H1 (cell line): ENCODE data around the gene SPC24. TPM values are rescaled to one million over a fixed set of nuclear protein-coding genes. Genes with fewer than 3 reads are reported as not detected.

Experiments used
- CTCF ChIA-PET: fragments of 300-600 bp; sonication (Branson Sonifier 250); formaldehyde crosslinking; loops from one replicate; lab custom pipeline; 2021; ENCODE audit not compliant: partially characterized antibody; lab: Charles Lee
- POLR2A ChIA-PET: fragments of 300-600 bp; sonication (Branson Sonifier 250); formaldehyde crosslinking; loops from one replicate; lab custom pipeline; 2021; ENCODE audit warnings: inconsistent platforms; ENCODE audit not compliant: partially characterized antibody; lab: Charles Lee
- DNase-seq, 2 experiments: peaks; one replicate each; pipeline versions ENCODE4 v3.0.0 to v3.0.0-alpha.2; 2010 to 2022; ENCODE audit warnings: low spot score in 2 of 2, low read depth in 1 of 2, mixed read lengths in 1 of 2
- FAIRE-seq: peaks from 2 replicates; lab custom pipeline; 2011; peaks lifted over from hg19 to GRCh38; lab: Jason Lieb, UNC
- H2AFZ ChIP-seq: 2 replicates; pipeline ENCODE4 v1.8.1; 2012; ENCODE audit warnings: low read length, inconsistent platforms
- H2AK5ac ChIP-seq: 2 replicates; pipeline ENCODE4 v1.6.1; 2013; ENCODE audit warnings: low read depth, low read length
- H2BK120ac ChIP-seq: replicated peaks from 2 replicates; pipeline ENCODE3; 2013; ENCODE audit warnings: low read depth, low read length, inconsistent platforms
- H2BK12ac ChIP-seq: 2 replicates; pipeline ENCODE4 v1.6.1; 2013; ENCODE audit warnings: low read depth, low read length
- H2BK15ac ChIP-seq: 2 replicates; pipeline ENCODE4 v1.6.1; 2013; ENCODE audit warnings: low read length
- H2BK20ac ChIP-seq: 2 replicates; pipeline ENCODE4 v1.6.1; 2013; ENCODE audit warnings: low read length
- H2BK5ac ChIP-seq: 2 replicates; pipeline ENCODE4 v1.6.1; 2013; ENCODE audit warnings: low read depth, low read length
- H3K14ac ChIP-seq: 2 replicates; pipeline ENCODE4 v1.6.1; 2013; ENCODE audit warnings: inconsistent platforms; ENCODE audit not compliant: insufficient read length
- H3K18ac ChIP-seq: 2 replicates; pipeline ENCODE4 v1.6.1; 2013; ENCODE audit warnings: low read length; ENCODE audit errors: extremely low read depth
- H3K23ac ChIP-seq: 2 replicates; pipeline ENCODE4 v1.6.1; 2013; ENCODE audit warnings: inconsistent platforms; ENCODE audit not compliant: insufficient read length
- H3K23me2 ChIP-seq: 2 replicates; pipeline ENCODE4 v1.6.1; 2013; ENCODE audit warnings: low read depth, low read length
- H3K27ac ChIP-seq: 2 replicates; pipeline ENCODE4 v1.6.1; 2011; ENCODE audit warnings: low read depth, low read length, inconsistent platforms
- H3K27me3 ChIP-seq, 4 experiments: replicated peaks in 1 of 4; 1 replicate in 1 of 4; 2 replicates in 3 of 4; pipeline versions ENCODE4 v1.6.1 to v1.8.1; 2011 to 2013; ENCODE audit warnings: low read length in 3 of 4, mild to moderate bottlenecking in 3 of 4, inconsistent platforms in 2 of 4, mixed read lengths in 2 of 4, moderate library complexity in 1 of 4; ENCODE audit not compliant: control insufficient read depth in 3 of 4, insufficient read depth in 3 of 4; ENCODE audit errors: extremely low read depth in 1 of 4
- H3K36me3 ChIP-seq, 4 experiments: 2 replicates each; pipeline versions ENCODE4 v1.6.1 to v1.8.1; 2011 to 2013; ENCODE audit warnings: mild to moderate bottlenecking in 4 of 4, low read length in 3 of 4, moderate library complexity in 2 of 4, control low read depth in 1 of 4, inconsistent platforms in 1 of 4; ENCODE audit not compliant: insufficient read depth in 4 of 4, control insufficient read depth in 2 of 4
- H3K4ac ChIP-seq: replicated peaks from 2 replicates; pipeline ENCODE3; 2013; ENCODE audit warnings: low read length, low read depth, mixed read lengths, inconsistent platforms; ENCODE audit not compliant: insufficient read length
- H3K4me1 ChIP-seq, 4 experiments: replicated peaks in 1 of 4; 1 replicate in 1 of 4; 2 replicates in 3 of 4; pipeline versions ENCODE4 v1.6.1 to v1.8.1; 2011 to 2013; ENCODE audit warnings: low read length in 3 of 4, inconsistent platforms in 2 of 4, mixed read lengths in 1 of 4; ENCODE audit not compliant: insufficient read depth in 4 of 4, control insufficient read depth in 3 of 4
- H3K4me2 ChIP-seq, 2 experiments: 2 replicates each; pipeline versions ENCODE4 v1.6.1 to v1.8.1; 2011 to 2013; ENCODE audit warnings: low read depth in 2 of 2, low read length in 2 of 2, control low read depth in 1 of 2, inconsistent platforms in 1 of 2, mild to moderate bottlenecking in 1 of 2; ENCODE audit not compliant: insufficient read depth in 1 of 2
- H3K4me3 ChIP-seq, 4 experiments: fragments of 200-600, 300-600 bp in 1 of 4; sonication (generic), shearing (Covaris generic), sonication (Bioruptor Twin) in 1 of 4; 2 replicates each; pipeline versions ENCODE4 v1.5.1 to v1.8.1; 2011 to 2016; ENCODE audit warnings: low read length in 4 of 4, low read depth in 3 of 4, control low read depth in 2 of 4, inconsistent platforms in 2 of 4, mild to moderate bottlenecking in 2 of 4, mixed read lengths in 1 of 4, moderate library complexity in 1 of 4; ENCODE audit not compliant: insufficient read depth in 2 of 4; ENCODE audit errors: extremely low read depth in 1 of 4
- H3K56ac ChIP-seq: replicated peaks from 2 replicates; pipeline ENCODE3; 2013; ENCODE audit warnings: low read depth, mild to moderate bottlenecking, mixed read lengths, low read length, inconsistent platforms; ENCODE audit not compliant: insufficient read length
- H3K79me1 ChIP-seq: 2 replicates; pipeline ENCODE4 v1.6.1; 2013; ENCODE audit warnings: low read depth, low read length, control low read depth
- H3K79me2 ChIP-seq, 2 experiments: 2 replicates each; pipeline versions ENCODE4 v1.6.1 to v1.8.1; 2012 to 2013; ENCODE audit warnings: low read length in 2 of 2, mild to moderate bottlenecking in 2 of 2, inconsistent platforms in 1 of 2; ENCODE audit not compliant: insufficient read depth in 2 of 2, control insufficient read depth in 1 of 2
- H3K9ac ChIP-seq, 4 experiments: replicated peaks in 1 of 4; 1 replicate in 1 of 4; 2 replicates in 3 of 4; pipeline versions ENCODE4 v1.6.1 to v1.8.1; 2011 to 2013; ENCODE audit warnings: low read depth in 3 of 4, low read length in 3 of 4, control low read depth in 2 of 4, mild to moderate bottlenecking in 2 of 4, moderate library complexity in 2 of 4, inconsistent platforms in 1 of 4; ENCODE audit errors: extremely low read depth in 1 of 4
- H3K9me3 ChIP-seq, 2 experiments: 2 replicates each; pipeline versions ENCODE4 v1.6.1 to v1.8.1; 2012 to 2013; ENCODE audit warnings: mild to moderate bottlenecking in 2 of 2, moderate library complexity in 2 of 2, control low read depth in 1 of 2, inconsistent platforms in 1 of 2, low read depth in 1 of 2, low read length in 1 of 2, mixed read lengths in 1 of 2; ENCODE audit not compliant: insufficient read depth in 2 of 2
- H4K20me1 ChIP-seq, 2 experiments: replicated peaks in 1 of 2; 2 replicates each; pipeline versions ENCODE3 to v1.8.1; 2011 to 2013; ENCODE audit warnings: inconsistent platforms in 2 of 2, low read length in 2 of 2, mild to moderate bottlenecking in 1 of 2; ENCODE audit not compliant: insufficient read depth in 2 of 2, control insufficient read depth in 1 of 2
- H4K5ac ChIP-seq: 2 replicates; pipeline ENCODE4 v1.6.1; 2013; ENCODE audit warnings: low read length, low read depth, mixed read lengths, inconsistent platforms; ENCODE audit not compliant: insufficient read length
- H4K8ac ChIP-seq: 2 replicates; pipeline ENCODE4 v1.8.0; 2013; ENCODE audit warnings: mild to moderate bottlenecking, moderate library complexity, low read length, inconsistent platforms; ENCODE audit not compliant: insufficient read depth; ENCODE audit errors: extremely low read depth
- H4K91ac ChIP-seq: replicated peaks from 2 replicates; pipeline ENCODE3; 2013; ENCODE audit warnings: low read length, mixed read lengths, inconsistent platforms; ENCODE audit not compliant: insufficient read length
- EP300 ChIP-seq, 2 experiments: IDR thresholded peaks; 1 replicate in 1 of 2; 2 replicates in 1 of 2; pipeline ENCODE4 v1.6.1; 2011 to 2012; ENCODE audit warnings: low read depth in 2 of 2, low read length in 2 of 2, mild to moderate bottlenecking in 2 of 2, borderline replicate concordance in 1 of 2, inconsistent platforms in 1 of 2, moderate library complexity in 1 of 2
- KDM1A ChIP-seq: fragments of 200-600, 300-600 bp; sonication (generic); IDR thresholded peaks from 2 replicates; pipeline ENCODE4 v1.7.1; 2016; ENCODE audit warnings: mild to moderate bottlenecking, low read length, borderline replicate concordance
- TBP ChIP-seq: IDR thresholded peaks from 2 replicates; pipeline ENCODE4 v1.6.1; 2011; ENCODE audit warnings: low read depth, low read length, improper control_type of control experiment
- WGBS, 2 experiments: shearing (Covaris generic) in 1 of 2; methylation state at CpG; one replicate each; pipeline versions ENCODE4 v1.1.6 to v1.1.7; 2013 to 2015; ENCODE audit warnings: low lambda C conversion rate in 2 of 2, mixed read lengths in 2 of 2, inconsistent platforms in 1 of 2, low coverage in 1 of 2, missing lambda C conversion rate in 1 of 2; ENCODE audit not compliant: insufficient replicate concordance in 2 of 2, insufficient coverage in 1 of 2, insufficient read length in 1 of 2; ENCODE audit errors: extremely low coverage in 1 of 2, missing lambda C conversion rate in 1 of 2; 5-methylcytosine and 5-hydroxymethylcytosine counted together
- polyA plus RNA-seq, 7 experiments: library from polyadenylated mRNA; depleted of rRNA in 3 of 7; stranded (reverse) in 5 of 7; unstranded in 2 of 7; fragments of >200 nt in 5 of 7; fragments of 200-250 nt in 2 of 7; gene quantifications; 1 replicate in 5 of 7; 2 replicates in 1 of 7; 4 replicates in 1 of 7; pipeline versions ENCODE4 v1.2.1 to v1.2.3, GENCODE V29; 2011 to 2013; ENCODE audit warnings: missing spikeins in 2 of 7, mixed read lengths in 2 of 7
- total RNA-seq: library from RNA; stranded (reverse); fragmentation: NEBNext Ultra II Directional; extraction: Animal tissue kit (Norgen Biotek cat#: 25700); gene quantifications from 2 replicates; pipeline ENCODE4 v1.2.1, GENCODE V29; 2021

The SPC24 gene
- total and polyA plus RNA-seq, 2 of the 8 experiments (the other 6 are each of a cell fraction or from before 2014, with no cell fraction given) = 17.7 to 42.4 TPM

DNA sequence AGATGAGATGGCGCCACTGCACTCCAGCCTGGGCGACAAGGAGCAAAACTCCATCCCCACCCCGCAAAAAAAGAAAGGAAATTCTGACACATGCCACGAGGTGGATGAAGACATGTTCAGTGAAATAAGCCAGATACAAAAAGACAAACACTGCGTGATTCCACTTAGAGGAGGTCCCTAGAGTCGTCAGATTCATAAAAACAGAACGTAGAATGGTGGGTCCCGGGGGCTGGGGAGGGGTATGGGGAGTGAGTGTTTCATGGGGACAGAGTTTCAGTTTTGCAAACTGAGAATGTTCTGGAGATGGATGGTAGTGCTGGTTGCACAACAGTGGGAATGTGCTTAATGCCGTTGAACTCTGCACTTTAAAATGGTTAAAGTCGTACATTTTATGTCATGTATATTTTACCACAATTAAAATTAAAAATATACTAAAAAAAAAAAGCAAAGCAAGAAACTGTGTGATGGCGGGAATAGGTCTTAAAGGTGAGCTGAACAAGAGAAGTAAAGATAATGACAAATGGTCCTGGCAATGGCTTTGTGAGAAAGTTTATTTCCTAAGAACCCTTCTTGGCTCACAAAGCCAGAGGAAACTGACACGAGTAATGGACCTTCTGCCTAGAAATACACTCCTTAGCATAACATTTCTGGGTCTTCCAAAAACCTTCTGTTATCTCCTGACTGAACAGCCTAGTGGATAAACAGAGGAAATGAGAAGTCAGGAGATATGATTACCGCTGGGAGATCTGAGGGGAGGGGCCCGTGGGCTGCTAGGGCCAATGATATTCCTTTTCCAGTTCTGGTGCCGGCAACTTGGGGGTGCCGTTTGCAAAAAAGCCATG, 4.2 kb upstream of the SPC24 start:
- DNase-seq (no peak), FAIRE-seq (no peak)
- H2BK12ac ChIP-seq = no peak overlapping the region
- H3K4ac ChIP-seq = no peak overlapping the region
- H3K4me1 ChIP-seq = peaks cover 0 to 2% (median 0%) of the 10 kb centered on the region in 4 experiments; a peak in 1 of 7 replicates
- H3K23ac ChIP-seq = no peak overlapping the region
- H2BK120ac ChIP-seq = no peak overlapping the region
- no peak overlapping the region for H2BK15ac ChIP-seq
- no peak overlapping the region for H3K14ac ChIP-seq
- ChIA-PET POLR2A (no interaction called here), CTCF (interaction anchor here (0.6 kb wide), 1 partner anchor 24 kb away, joined by 3 read pairs; no protein-coding TSS in a partner anchor)
- peaks cover 0 to 7% of the 10 kb centered on the region in 2 experiments; a peak in 3 of 4 replicates for H3K79me2 ChIP-seq
- 85% methylated on average over 16 of the region's 16 CpGs; no CpG with 5 or more reads in 1 of the 2 experiments for WGBS, 2 experiments
- H3K36me3 ChIP-seq = no peaks in the 10 kb centered on the region
- no peak overlapping the region for H3K9ac ChIP-seq
- no peak overlapping the region for H3K27ac ChIP-seq
- no peaks in the 10 kb centered on the region for H4K20me1 ChIP-seq
- no peak overlapping the region for H3K4me3 ChIP-seq
- no peak overlapping the region for H2AFZ ChIP-seq
- no peak overlapping the region for H4K8ac ChIP-seq
- H4K5ac ChIP-seq = no peak overlapping the region
- no peaks in the 10 kb centered on the region for H3K79me1 ChIP-seq
- no peak overlapping the region for H4K91ac ChIP-seq
- no peak overlapping the region for H2BK5ac ChIP-seq
- no peak overlapping the region for H2BK20ac ChIP-seq
- no peak for TF ChIP-seq TBP
- no peak for TF ChIP-seq KDM1A
- no peak for TF ChIP-seq EP300 (IDR thresholded peaks at IDR 0.05; ENCODE audit: borderline replicate concordance in 1 of 2, low read depth in 2 of 2, low read length in 2 of 2)
- no peaks in the 10 kb centered on the region for H3K27me3 ChIP-seq
- H2AK5ac ChIP-seq = no peak overlapping the region
- no peaks in the 10 kb centered on the region for H3K9me3 ChIP-seq
- no peak overlapping the region for H3K56ac ChIP-seq
- H3K4me2 ChIP-seq = no peak overlapping the region
- H3K18ac ChIP-seq = no peak overlapping the region
- H3K23me2 ChIP-seq = no peaks in the 10 kb centered on the region; the same call in 1 of the 2 replicates
